HG02852 (cell line): Measurements from ENCODE around the gene ANKS6.
"Not testable (repeated sequence)": the region's sequence is repeated elsewhere in the genome, so short reads cannot be mapped to it uniquely, and the experiment has no call there.

Source experiments
- ATAC-seq: cut with Tn5 transposase; IDR thresholded peaks from one replicate; pipeline ENCODE4 v1.9.1; 2021; ENCODE audit warnings: mild to moderate bottlenecking, moderate library complexity; ENCODE audit not compliant: unreplicated experiment

ANKS6 gene

DNA sequence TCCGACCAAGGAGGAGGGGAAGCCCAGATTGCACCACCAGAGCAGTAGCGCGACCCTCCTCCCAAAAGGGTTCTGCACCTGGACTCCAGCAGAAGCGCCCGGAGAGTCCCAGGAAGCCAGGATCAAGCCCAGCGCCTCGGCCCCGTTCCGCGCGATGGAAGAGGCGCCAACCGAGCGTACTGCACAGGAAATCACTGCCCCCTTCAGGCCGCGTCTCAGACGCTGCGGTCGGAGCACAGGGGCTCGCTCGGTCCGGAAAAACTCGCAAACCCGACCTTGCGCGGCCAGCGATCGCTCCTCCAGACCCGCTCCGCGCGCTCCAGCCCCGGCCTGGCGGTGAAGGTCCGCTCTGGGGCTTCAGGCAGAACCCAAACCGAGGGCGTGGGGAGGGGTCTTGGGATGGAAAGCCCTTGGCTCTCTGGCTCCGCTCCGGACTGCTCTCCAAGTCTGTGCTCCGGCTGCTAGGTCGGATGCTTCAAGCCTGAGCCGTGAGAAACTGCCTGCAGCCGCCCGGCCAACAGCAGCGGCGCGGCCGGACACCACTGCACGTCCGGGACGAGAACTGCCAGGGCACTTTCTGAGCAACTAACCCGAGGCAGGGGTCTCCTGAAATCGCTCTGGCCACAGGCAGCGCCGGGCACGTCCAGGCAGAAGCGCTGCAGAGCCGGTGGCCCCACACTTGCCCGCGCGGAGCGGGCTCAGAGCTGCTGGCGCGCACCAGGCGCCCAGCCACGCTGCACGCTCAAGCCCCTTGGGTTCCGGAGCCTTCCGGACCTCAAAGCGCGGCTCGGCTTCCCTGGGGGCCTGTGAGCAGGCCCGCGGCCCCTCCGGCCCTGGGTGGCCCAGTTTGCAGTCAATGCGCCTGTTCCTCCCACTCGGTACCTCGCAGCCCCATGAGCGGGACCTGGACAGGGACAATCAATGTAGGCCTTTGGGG is 88.9 kb downstream of the ANKS6 start:
- ATAC-seq, result no peak

DNA sequence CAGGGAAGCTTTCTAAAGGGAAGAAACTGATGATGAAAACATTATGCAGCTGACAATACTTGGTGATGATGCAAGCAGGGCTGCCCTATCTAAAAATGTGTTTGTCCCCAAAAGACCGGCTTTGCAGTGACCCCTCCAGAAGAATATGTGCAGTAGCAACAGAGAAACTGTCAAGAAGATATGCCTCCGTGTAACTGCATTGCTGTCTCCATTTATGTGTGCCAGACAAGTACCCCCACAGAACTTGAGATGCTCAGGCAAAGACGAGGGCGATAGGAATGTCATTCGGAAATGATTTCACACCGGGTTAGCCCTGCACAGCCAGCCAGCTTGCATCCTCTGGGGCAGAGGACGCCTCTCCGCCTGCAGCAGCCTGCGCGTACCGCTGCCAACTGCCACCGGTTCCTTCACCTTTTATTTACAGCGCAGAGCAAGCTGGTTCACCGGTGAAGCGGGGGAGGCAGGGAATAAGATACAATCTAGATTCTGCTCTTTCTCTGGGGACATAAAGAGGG is 89.6 kb downstream of the ANKS6 start:
- ATAC-seq, result no peak

DNA sequence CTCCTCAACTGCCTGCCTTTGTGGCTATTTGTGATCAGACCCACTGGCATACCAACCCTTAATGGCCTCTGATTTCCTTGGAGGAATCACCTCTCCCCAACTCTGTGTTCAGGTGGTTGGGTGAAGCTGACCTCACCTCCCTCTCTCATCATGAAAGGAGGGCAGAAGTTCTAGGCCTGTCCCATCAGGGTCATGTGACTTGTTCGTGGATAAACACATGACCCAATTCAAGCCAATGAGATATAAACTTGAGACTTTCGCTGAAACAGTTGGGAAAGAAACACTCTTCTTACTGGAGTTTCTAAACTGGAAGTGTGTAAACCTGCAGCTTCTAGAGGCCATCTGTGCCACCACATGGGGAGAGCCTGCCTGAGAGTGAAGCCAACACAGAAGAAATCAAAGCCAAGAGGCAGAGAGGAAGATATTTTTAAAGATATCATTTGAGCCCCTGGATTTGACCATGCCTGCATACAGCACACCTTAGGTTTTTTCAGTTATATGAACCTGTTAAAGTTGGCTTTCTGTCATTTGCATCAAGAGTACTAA is 93.4 kb downstream of the ANKS6 start:
- ATAC-seq, result no peak

- ATAC-seq, result no peak
These were observed 94.0 kb downstream of the ANKS6 start for GRCh38 chr9:98702340-98702739.

GRCh38 chr9:98701576-98701975 is 94.8 kb downstream of the ANKS6 start:
- no peak for ATAC-seq

- no peak for ATAC-seq
These were observed 95.6 kb downstream of the ANKS6 start for GRCh38 chr9:98700801-98701200.

DNA sequence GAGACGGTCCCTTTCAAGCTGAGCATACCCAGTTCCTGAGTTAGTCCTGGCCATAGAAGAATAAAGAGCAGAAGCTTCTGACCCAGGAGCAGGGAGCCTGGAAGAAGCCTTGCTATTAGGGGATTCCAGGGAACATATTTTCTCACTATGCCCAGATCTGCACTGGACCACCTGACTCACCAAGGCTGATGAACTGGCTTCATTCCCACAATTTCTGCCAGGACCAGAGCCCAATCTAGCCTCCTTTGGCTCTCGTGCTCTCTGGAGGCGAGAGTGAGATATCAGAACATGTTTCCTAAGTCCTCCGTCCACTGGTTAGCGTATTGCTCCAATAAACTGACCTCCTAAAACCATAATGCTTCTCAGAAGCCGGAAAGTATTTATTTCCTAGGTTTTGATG is 97.5 kb downstream of the ANKS6 start:
- no peak for ATAC-seq

GRCh38 chr9:98694943-98695342 is 101.4 kb downstream of the ANKS6 start:
- no peak for ATAC-seq

GRCh38 chr9:98692392-98692791 is 104.0 kb downstream of the ANKS6 start:
- ATAC-seq, result no peak

- no peak for ATAC-seq
These were observed 104.5 kb downstream of the ANKS6 start for GRCh38 chr9:98691890-98692289.

GRCh38 chr9:98690686-98691085 is 105.7 kb downstream of the ANKS6 start:
- ATAC-seq, result no peak

- ATAC-seq, result no peak
These were observed 107.5 kb downstream of the ANKS6 start for GRCh38 chr9:98688710-98689495.

DNA sequence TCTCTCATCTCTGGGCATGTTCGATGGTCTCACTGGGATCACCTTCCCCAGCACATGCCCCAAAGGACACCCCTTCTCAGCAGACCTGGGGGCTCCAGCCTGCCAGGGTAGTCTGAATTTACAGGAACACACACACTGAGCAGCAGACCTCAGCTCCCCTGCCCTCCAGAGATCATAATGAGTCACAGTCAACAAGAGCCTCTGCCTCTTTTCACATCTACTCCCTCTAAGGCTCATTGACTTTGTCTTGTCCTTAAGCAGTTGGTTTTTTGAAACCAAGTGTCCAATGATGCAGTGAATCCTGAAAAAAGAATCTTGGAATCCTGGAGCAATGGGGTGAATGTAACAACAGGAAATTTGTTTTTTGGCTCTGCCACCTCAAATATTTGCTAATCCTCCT is 108.4 kb downstream of the ANKS6 start:
- ATAC-seq, result no peak

DNA sequence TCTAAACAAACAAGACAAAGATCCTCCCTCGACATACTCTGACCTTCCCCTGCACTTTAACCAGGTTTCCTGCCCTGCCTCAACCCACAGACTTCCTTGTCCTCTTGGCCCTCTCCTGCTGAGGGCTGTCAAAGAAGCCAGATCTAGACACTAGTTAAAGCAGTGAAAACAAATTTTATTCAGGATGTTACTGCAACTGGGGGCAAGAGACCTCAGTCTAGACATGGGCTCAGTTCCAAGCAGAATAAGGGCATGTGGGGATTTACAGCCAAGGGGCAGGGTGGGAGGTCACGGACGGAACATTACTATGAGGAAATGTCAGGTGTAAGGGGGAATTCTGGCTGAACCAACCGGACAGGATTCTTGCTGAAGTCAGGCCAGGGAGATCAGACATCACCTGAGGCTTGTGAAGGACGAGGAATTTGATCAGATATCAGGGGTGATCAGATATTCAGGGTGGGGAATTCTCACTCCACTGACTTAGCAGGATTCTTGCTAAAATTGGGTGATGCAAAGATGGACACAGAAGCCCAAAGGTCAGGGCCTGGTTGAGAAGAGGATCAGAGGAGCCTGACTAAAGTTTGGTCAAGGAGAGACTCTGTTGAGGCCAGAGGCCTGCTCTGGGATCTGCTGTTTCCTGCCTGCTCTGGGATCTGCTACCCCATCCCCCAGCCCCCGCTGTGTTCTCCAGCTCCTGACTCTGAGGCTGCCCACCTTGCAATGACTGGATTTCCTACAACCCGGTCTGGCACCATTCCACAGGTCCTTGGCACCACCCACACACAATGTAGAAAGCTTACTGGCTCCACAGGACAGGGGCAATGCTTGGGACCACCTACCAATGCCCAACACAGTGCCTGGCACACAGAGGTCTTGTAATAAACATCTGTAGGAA is 109.1 kb downstream of the ANKS6 start:
- ATAC-seq, result no peak

- not testable (repeated sequence) for ATAC-seq
These were observed 111.5 kb downstream of the ANKS6 start for GRCh38 chr9:98684816-98685215.
